Small intestine (tissue), 7 donors: Measurements from ENCODE around the gene TRPC4. TPM values are rescaled to one million over a fixed set of nuclear protein-coding genes. Genes with fewer than 3 reads are reported as not detected.

Source experiments
- DNase-seq, 2 donors: peaks; one replicate each; pipeline versions ENCODE4 v3.0.0 to v3.0.0-alpha.2; 2013
- FAIRE-seq: peaks from 2 replicates; lab custom pipeline; 2012; peaks lifted over from hg19 to GRCh38; lab: Jason Lieb, UNC
- H3K27ac ChIP-seq, 3 donors: one replicate each; pipeline ENCODE4 v1.5.1; 2013; ENCODE audit warnings: low read length in 2 of 3, mild to moderate bottlenecking in 2 of 3, control low read depth in 1 of 3, inconsistent platforms in 1 of 3, low read depth in 1 of 3, moderate library complexity in 1 of 3
- H3K27me3 ChIP-seq, 3 donors: one replicate each; pipeline ENCODE4 v1.6.1; 2013; ENCODE audit warnings: low read length in 3 of 3, inconsistent platforms in 1 of 3; ENCODE audit not compliant: control insufficient read depth in 3 of 3, insufficient read depth in 3 of 3
- H3K36me3 ChIP-seq, 3 donors: one replicate each; pipeline ENCODE4 v1.6.1; 2013; ENCODE audit warnings: low read length in 3 of 3, inconsistent platforms in 1 of 3, low read depth in 1 of 3, mild to moderate bottlenecking in 1 of 3, moderate library complexity in 1 of 3; ENCODE audit not compliant: control insufficient read depth in 3 of 3, insufficient read depth in 2 of 3
- H3K4me1 ChIP-seq, 3 donors: one replicate each; pipeline ENCODE4 v1.6.1; 2013; ENCODE audit warnings: low read length in 2 of 3, inconsistent platforms in 1 of 3, low read depth in 1 of 3, mild to moderate bottlenecking in 1 of 3, moderate library complexity in 1 of 3; ENCODE audit not compliant: control insufficient read depth in 3 of 3, insufficient read depth in 2 of 3
- H3K4me3 ChIP-seq, 3 donors: one replicate each; pipeline ENCODE4 v1.5.1; 2013; ENCODE audit warnings: low read length in 3 of 3, control low read depth in 1 of 3, inconsistent platforms in 1 of 3, low read depth in 1 of 3, mild to moderate bottlenecking in 1 of 3, moderate library complexity in 1 of 3
- H3K9me3 ChIP-seq, 2 donors: one replicate each; pipeline ENCODE4 v1.6.1; 2013; ENCODE audit warnings: low read depth in 1 of 2, low read length in 1 of 2; ENCODE audit not compliant: control insufficient read depth in 2 of 2, insufficient read depth in 1 of 2
- WGBS, 3 donors: extraction: QIAGEN DNeasy Blood & Tissue Kit; methylation state at CpG; one replicate each; pipeline ENCODE4 v1.1.7; 2013; 5-methylcytosine and 5-hydroxymethylcytosine counted together
- polyA plus RNA-seq, 4 donors: library from polyadenylated mRNA; stranded (reverse) in 3 of 4; unstranded in 1 of 4; fragments of 200-250 nt in 3 of 4; fragments of 120-200 nt in 1 of 4; gene quantifications; one replicate each; pipeline versions ENCODE4 v1.2.1 to v1.2.3, GENCODE V29; 2013
- donor health status: healthy with polysubstance abuse.
- donor health status: control.
- donor health status: control.
- donor health status: Bipolar disorder and iron deficiency.
- donor health status: healthy.

The TRPC4 gene
- polyA plus RNA-seq, 4 donors = 0.04 to 0.27 (median 0.18) TPM; not detected in 1

DNA sequence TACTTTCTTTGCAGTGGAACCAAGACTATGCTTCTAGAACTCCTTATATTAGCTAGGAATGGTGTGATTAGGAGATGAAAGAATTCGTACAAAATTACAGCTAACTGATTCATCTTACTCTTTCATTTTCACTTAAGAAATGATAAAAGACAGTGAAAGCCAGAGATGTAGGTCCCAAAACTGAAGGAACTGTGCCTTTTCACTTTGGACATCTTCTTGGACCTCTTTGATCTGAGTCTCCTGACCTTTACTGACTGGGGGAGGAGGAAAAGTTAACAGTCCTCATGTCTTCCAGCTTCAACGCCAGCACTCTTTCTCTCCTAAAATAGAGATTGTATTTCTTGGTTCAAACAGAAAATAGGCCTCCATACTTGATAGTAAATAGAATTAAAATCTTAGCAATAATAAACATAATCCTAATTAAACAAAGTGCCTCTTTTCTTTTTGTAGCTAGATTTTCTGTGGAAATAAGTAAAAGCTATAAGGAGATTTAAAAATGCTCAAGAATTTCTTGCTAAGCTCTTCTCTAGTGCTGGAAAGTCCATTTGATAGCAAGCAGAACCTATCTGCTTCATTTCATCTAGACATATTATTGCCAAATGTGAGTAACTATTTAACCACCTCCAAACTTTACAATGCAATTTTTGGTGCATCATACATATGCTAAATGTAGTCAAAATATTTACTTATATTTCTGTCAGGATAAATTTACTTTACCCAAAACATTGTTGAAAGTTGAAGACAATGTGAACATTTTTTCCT lies 161.7 kb downstream of the TRPC4 start:
- Histone ChIP-seq H3K27me3 (no peaks in the 10 kb centered on the region), H3K9me3 (no peaks in the 10 kb centered on the region), H3K4me3 (no peak overlapping the region), H3K4me1 (no peaks in the 10 kb centered on the region), H3K36me3 (no peaks in the 10 kb centered on the region), H3K27ac (no peak overlapping the region)
- 75 to 85% (median 79%) methylated on average over 2 of the region's 2 CpGs for WGBS, 3 donors
- FAIRE-seq = no peak
- DNase-seq = no peak

DNA sequence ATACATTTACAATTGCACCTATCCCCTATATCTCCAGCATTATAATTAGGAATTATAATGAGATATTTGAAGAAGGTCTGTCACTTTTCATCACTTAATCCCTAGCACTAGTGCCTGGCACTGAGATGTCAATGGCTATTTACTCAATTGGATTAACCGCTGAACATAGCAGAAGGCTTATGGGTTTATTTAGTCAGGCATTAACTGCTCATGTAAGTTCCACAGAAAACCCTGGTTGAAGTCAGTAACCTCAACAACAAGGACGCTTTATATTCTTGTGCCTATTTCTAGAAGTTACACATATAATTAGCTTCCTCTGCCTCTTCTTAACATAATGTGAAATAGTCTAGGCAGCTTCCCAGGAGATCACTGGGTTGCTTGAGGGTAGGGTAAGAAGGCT lies 163.5 kb downstream of the TRPC4 start:
- Histone ChIP-seq H3K4me1 (no peaks in the 10 kb centered on the region), H3K9me3 (no peaks in the 10 kb centered on the region), H3K4me3 (no peak overlapping the region), H3K27me3 (no peaks in the 10 kb centered on the region), H3K36me3 (no peaks in the 10 kb centered on the region), H3K27ac (no peak overlapping the region)
- no peak for FAIRE-seq
- 87 to 92% (median 90%) methylated on average over 2 of the region's 2 CpGs for WGBS, 3 donors
- no peak for DNase-seq

DNA sequence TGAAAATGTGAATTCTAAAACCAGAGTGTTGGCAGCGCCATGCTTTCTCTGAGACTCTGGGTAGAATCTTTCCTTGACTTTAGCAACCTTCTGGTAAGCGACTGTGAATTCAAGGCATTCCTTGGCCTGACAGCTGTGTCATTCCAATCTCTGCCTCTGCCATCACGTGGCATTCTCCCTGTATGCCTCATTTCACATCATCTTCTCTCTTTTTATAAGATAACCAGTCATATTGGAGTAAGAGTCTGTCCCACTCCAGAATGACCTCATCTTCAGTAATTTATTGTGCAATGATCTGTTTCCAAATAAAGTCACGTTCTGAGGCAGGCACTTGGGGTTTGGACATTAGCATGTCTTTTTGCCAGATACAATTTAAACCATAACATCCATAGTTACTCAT lies 167.6 kb downstream of the TRPC4 start:
- H3K27me3 ChIP-seq = no peaks in the 10 kb centered on the region
- no peaks in the 10 kb centered on the region for H3K9me3 ChIP-seq
- no peaks in the 10 kb centered on the region for H3K4me1 ChIP-seq
- H3K27ac ChIP-seq = no peak overlapping the region
- FAIRE-seq = no peak
- 61 to 66% (median 65%) methylated on average over 4 of the region's 4 CpGs for WGBS, 3 donors
- no peak overlapping the region for H3K4me3 ChIP-seq
- DNase-seq = no peak
- no peaks in the 10 kb centered on the region for H3K36me3 ChIP-seq

DNA sequence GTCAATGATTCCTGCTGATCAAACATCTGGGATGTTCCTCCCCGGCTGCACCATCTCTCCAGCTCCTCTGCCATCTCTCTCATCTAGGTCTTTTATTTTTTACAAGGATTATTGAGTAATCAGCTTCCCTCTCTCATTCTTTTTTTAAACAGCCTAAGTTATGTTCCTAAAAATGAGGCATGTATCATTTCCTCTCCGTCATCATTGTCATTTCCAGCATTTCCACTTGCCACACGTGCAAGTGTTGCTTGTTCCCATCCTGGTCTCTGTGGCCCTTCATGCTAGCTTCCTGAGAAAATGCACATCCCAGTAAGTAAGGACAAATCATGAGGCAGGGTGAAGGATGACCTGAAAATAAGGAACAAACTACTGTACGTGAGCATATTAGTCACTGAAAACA lies 168.3 kb downstream of the TRPC4 start:
- Histone ChIP-seq H3K27ac (no peak overlapping the region), H3K36me3 (no peaks in the 10 kb centered on the region), H3K27me3 (no peaks in the 10 kb centered on the region), H3K4me1 (no peaks in the 10 kb centered on the region), H3K9me3 (no peaks in the 10 kb centered on the region), H3K4me3 (no peak overlapping the region)
- no peak for FAIRE-seq
- WGBS, 3 donors = 58 to 67% (median 61%) methylated on average over 4 of the region's 4 CpGs
- no peak for DNase-seq

DNA sequence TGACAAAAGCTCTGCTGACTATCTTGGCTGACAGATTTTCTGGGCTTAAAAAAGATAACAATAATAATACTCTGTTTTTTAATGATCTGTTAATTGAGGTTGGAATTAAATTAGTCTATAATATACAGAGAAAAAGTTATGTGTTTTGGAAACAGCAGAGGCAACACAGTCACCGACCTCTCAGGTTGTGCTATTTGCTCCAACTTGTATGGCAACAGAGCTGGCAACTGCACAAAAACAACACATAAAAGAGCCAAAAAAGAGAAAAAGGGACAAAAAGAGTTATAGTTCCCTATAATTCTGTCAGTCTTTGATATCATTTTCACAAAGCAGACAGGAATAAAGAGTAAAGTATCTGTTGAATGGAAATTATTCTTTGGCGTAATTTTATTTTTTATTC lies 168.7 kb downstream of the TRPC4 start:
- Histone ChIP-seq H3K36me3 (no peaks in the 10 kb centered on the region), H3K27ac (no peak overlapping the region), H3K4me3 (no peak overlapping the region), H3K27me3 (no peaks in the 10 kb centered on the region), H3K4me1 (no peaks in the 10 kb centered on the region), H3K9me3 (no peaks in the 10 kb centered on the region)
- DNase-seq (no peak), FAIRE-seq (no peak)
- WGBS, 3 donors = 75 to 86% (median 81%) methylated on average over 2 of the region's 2 CpGs

DNA sequence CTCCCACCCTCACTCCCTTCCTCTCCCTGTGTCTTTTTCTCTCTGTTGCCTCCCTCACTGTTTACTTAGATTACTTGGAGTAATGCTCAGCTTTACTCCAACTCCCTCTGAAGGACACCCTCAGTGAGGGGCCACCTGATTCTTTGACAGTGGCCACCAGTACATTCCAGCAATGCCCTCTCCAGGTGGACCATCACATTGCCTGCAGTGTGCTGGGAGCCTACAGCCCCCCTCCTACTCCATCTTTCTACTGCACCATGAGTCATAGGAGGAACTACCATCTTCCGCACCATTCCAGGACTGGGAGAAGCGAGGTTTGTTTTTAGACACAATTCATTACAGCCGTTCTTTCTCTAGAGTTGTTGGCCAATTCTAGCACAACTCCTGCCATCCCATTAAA lies 174.4 kb downstream of the TRPC4 start:
- FAIRE-seq = no peak
- Histone ChIP-seq H3K36me3 (no peaks in the 10 kb centered on the region), H3K4me3 (no peak overlapping the region), H3K27me3 (no peaks in the 10 kb centered on the region), H3K27ac (no peak overlapping the region), H3K9me3 (no peaks in the 10 kb centered on the region), H3K4me1 (no peaks in the 10 kb centered on the region)
- 88 to 95% (median 94%) methylated on average over 3 of the region's 3 CpGs for WGBS, 3 donors
- no peak for DNase-seq

DNA sequence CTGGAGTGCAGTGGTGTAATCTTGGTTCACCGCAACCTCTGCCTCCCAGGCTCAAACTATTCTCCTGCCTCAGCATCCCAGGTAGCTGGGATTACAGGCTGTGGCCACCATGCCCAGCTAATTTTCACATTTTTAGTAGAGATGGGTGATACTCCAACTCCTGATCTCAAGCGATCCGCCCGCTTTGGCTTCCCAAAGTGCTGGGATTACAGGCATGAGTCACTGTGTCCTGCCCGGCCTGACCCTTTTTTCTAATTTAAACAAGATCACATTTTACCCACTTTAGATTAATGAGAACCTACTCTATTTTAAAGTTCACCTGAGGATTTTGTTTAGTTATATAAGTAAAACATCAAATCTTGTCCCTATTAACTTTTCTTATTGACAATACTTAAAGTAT lies 179.2 kb downstream of the TRPC4 start:
- no peak for FAIRE-seq
- H3K9me3 ChIP-seq = no peaks in the 10 kb centered on the region
- no peak overlapping the region for H3K4me3 ChIP-seq
- H3K4me1 ChIP-seq = no peaks in the 10 kb centered on the region
- no peaks in the 10 kb centered on the region for H3K27me3 ChIP-seq
- no peak for DNase-seq
- H3K36me3 ChIP-seq = no peaks in the 10 kb centered on the region
- H3K27ac ChIP-seq = no peak overlapping the region
- WGBS, 3 donors = 87 to 92% (median 91%) methylated on average over 5 of the region's 5 CpGs

DNA sequence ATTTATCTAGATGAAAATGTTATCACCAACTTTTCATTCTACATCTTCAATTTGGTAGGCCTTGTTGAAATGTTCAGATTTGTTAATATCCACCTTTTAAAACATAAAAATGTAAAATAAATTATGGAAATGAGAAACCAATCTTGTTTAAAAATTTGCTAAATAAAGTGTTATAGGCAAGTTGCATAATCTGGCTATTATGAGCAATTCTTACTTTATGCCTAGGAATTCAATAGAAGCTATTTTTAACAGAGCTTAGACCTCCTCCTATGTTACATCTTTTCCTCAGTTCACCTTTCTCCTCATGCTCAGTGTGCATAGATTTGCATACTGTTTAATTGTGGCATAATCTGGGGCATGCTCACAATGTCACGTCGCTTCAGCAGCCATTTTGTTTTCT lies 183.1 kb downstream of the TRPC4 start:
- FAIRE-seq (no peak), DNase-seq (no peak)
- Histone ChIP-seq H3K4me1 (no peaks in the 10 kb centered on the region), H3K9me3 (no peaks in the 10 kb centered on the region), H3K27me3 (no peaks in the 10 kb centered on the region), H3K27ac (no peak overlapping the region), H3K4me3 (no peak overlapping the region), H3K36me3 (no peaks in the 10 kb centered on the region)
- 92 to 98% (median 97%) methylated on average over 2 of the region's 2 CpGs for WGBS, 3 donors

DNA sequence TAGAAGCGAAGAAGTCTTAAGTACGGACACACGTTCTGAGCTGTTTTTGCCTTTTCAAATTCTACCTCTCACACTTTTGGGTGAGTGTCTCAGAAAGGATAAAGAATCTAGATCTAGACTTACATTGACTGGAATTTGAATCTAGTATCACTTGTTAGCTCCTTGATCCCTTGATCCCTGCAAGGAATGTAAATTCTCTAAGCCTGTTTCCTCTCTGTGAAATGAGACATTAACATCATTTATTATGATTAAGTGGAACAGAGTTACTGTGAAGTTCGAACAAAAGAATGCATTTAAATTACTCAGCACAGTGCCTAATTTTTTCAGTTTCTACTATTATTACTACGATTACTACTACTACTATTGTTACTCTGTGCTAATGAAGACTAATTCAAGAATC lies 184.4 kb downstream of the TRPC4 start:
- H3K27me3 ChIP-seq = no peaks in the 10 kb centered on the region
- no peaks in the 10 kb centered on the region for H3K4me1 ChIP-seq
- no peaks in the 10 kb centered on the region for H3K9me3 ChIP-seq
- H3K36me3 ChIP-seq = no peaks in the 10 kb centered on the region
- no peak overlapping the region for H3K27ac ChIP-seq
- DNase-seq (no peak), FAIRE-seq (no peak)
- no peak overlapping the region for H3K4me3 ChIP-seq
- WGBS, 3 donors = 78 to 87% (median 80%) methylated on average over 5 of the region's 5 CpGs
